HK-2 (cell line): Measurements from ENCODE around the gene SDK1.

ENCODE experiments used
- DNase-seq: peaks from one replicate; pipeline ENCODE4 v3.0.0-alpha.2; 2018; ENCODE audit not compliant: unreplicated experiment

Gene SDK1

GRCh38 chr7:3300651-3301448 is at the start of gene SDK1:
Gene SDK1 (plus strand): TSS chr7:3301252. CDS start chr7:3301587, 335 bp downstream.
- DNase-seq = peak; percentile 90

- no peak for DNase-seq
These were observed 46.3 kb upstream of the SDK1 start for GRCh38 chr7:3254718-3255117.

GRCh38 chr7:3259711-3260400 is 41.2 kb upstream of the SDK1 start:
- DNase-seq = no peak

GRCh38 chr7:3260401-3260715 is 40.7 kb upstream of the SDK1 start:
- no peak for DNase-seq

GRCh38 chr7:3264693-3265339 is 36.2 kb upstream of the SDK1 start:
- DNase-seq = no peak

GRCh38 chr7:3265388-3265787 is 35.7 kb upstream of the SDK1 start:
- no peak for DNase-seq

- no peak for DNase-seq
These were observed 34.8 kb upstream of the SDK1 start for GRCh38 chr7:3266240-3266639.

- no peak for DNase-seq
These were observed 32.9 kb upstream of the SDK1 start for GRCh38 chr7:3267966-3268690.

GRCh38 chr7:3270362-3270761 is 30.7 kb upstream of the SDK1 start:
- DNase-seq = no peak

- DNase-seq = no peak
These were observed 29.8 kb upstream of the SDK1 start for GRCh38 chr7:3271298-3271697.

GRCh38 chr7:3272691-3273141 is 28.3 kb upstream of the SDK1 start:
- no peak for DNase-seq

GRCh38 chr7:3274131-3274530 is 26.9 kb upstream of the SDK1 start:
- DNase-seq = no peak

- no peak for DNase-seq
These were observed 23.2 kb upstream of the SDK1 start for GRCh38 chr7:3277604-3278572.

GRCh38 chr7:3279147-3279818 is 21.8 kb upstream of the SDK1 start:
- DNase-seq = no peak

- DNase-seq = no peak
These were observed 20.6 kb upstream of the SDK1 start for GRCh38 chr7:3280445-3280844.

GRCh38 chr7:3280946-3281656 is 20.0 kb upstream of the SDK1 start:
- no peak for DNase-seq

- no peak for DNase-seq
These were observed 18.6 kb upstream of the SDK1 start for GRCh38 chr7:3282457-3282856.

GRCh38 chr7:3283130-3283704 is 17.8 kb upstream of the SDK1 start:
- DNase-seq = no peak

- DNase-seq = no peak
These were observed 15.4 kb upstream of the SDK1 start for GRCh38 chr7:3285652-3286051.
